Type B pancreatic cell (in vitro differentiated cells): ENCODE measurements around the gene ZC3HAV1L. TPM values are rescaled to one million over a fixed set of nuclear protein-coding genes. Genes with fewer than 3 reads are reported as not detected.
"Not testable (repeated sequence)": the region's sequence is repeated elsewhere in the genome, so short reads cannot be mapped to it uniquely, and the experiment has no call there.

Source experiments
- DNase-seq: peaks from one replicate; pipeline ENCODE4 v3.0.0; 2021; ENCODE audit warnings: mixed read lengths; ENCODE audit not compliant: unreplicated experiment; ENCODE audit errors: extremely low spot score
- H3K27ac Mint-ChIP-seq: 2 replicates; pipeline ENCODE4 v1.8.0; 2021; ENCODE audit warnings: mild to moderate bottlenecking, mixed read lengths
- H3K27me3 Mint-ChIP-seq: 2 replicates; pipeline ENCODE4 v1.8.0; 2021; ENCODE audit warnings: mixed read lengths
- H3K36me3 Mint-ChIP-seq: 2 replicates; pipeline ENCODE4 v1.8.0; 2021; ENCODE audit warnings: mixed read lengths
- H3K4me1 Mint-ChIP-seq: one replicate; pipeline ENCODE4 v1.8.0; 2021; ENCODE audit warnings: mixed read lengths; ENCODE audit not compliant: unreplicated experiment
- H3K4me3 Mint-ChIP-seq: 2 replicates; pipeline ENCODE4 v1.8.0; 2021; ENCODE audit warnings: mild to moderate bottlenecking, mixed read lengths
- H3K9me3 Mint-ChIP-seq: 2 replicates; pipeline ENCODE4 v1.8.0; 2021; ENCODE audit warnings: mixed read lengths
- CTCF ChIP-seq: fragments of 200-600 bp; sonication (generic); conservative IDR thresholded peaks from 2 replicates; pipeline ENCODE4 v1.5.0; 2021; ENCODE audit warnings: antibody characterized with exemption, mild to moderate bottlenecking
- total RNA-seq: library from RNA; stranded (reverse); gene quantifications from 2 replicates; pipeline ENCODE4 v1.2.1, GENCODE V29; 2021; ENCODE audit warnings: low replicate concordance

Gene ZC3HAV1L
- total RNA-seq, 1 donor from 2014 or later, result 3.1 TPM

DNA sequence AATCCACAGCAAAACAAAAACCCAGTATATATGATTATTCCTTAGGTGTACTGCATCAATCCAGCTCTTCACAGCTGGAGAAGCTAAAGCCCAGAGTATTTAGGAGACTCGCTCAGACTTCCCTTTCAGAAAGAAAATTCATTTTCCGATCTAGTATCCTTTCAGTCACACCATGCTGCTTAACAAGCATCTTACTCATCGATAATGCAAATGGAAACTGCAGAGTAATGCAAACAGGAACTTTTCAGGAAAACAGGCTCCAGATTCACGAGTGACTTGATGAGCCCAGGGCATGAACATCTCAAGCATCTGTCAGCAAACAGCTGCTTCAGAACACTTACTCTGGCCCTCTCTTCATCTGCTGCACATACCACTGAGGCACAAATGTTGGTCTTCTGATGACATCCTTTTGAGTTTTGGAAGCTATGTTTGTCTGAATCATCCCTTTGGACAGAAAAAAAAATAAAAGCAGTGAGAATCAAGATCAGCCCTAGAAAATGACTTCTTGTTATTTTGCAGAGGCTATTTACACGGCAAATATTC is 24.9 kb upstream of the ZC3HAV1L start:
- Mint-ChIP-seq H3K27me3 (no peaks in the 10 kb centered on the region), H3K9me3 (no peaks in the 10 kb centered on the region), H3K4me1 (no peaks in the 10 kb centered on the region), H3K27ac (no peak overlapping the region), H3K36me3 (peaks cover 4% of the 10 kb centered on the region), H3K4me3 (no peak overlapping the region)
- no peak for DNase-seq
- no peak for TF ChIP-seq CTCF

DNA sequence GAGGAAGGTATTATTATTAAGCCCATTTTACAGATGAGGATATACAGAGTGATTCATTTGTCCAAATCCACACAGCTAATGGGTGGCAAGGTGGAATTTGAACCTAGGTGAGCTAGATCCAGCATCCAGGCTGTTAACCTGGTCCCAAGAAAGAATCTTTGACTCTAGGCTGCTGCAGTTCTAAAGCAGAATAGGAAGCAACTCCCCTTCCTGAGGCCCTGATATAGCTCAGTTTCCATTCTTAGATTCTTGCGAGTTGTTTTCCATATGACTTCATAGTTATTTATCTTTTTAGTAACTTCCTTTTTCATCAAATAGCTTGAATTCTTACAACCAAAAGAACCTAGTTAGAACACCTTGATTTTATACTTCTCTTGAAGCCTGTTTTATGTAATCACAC is 24.1 kb upstream of the ZC3HAV1L start:
- no peak for DNase-seq
- Mint-ChIP-seq H3K36me3 (peaks cover 4% of the 10 kb centered on the region), H3K9me3 (no peaks in the 10 kb centered on the region), H3K27me3 (no peaks in the 10 kb centered on the region), H3K4me3 (no peak overlapping the region), H3K4me1 (no peaks in the 10 kb centered on the region), H3K27ac (no peak overlapping the region)
- no peak for TF ChIP-seq CTCF

GRCh38 chr7:139058943-139059342 is 23.1 kb upstream of the ZC3HAV1L start:
- no peak for DNase-seq
- no peaks in the 10 kb centered on the region for H3K36me3 Mint-ChIP-seq
- no peak for TF ChIP-seq CTCF
- H3K4me1 Mint-ChIP-seq, result no peaks in the 10 kb centered on the region
- no peaks in the 10 kb centered on the region for H3K9me3 Mint-ChIP-seq
- H3K27ac Mint-ChIP-seq, result no peak overlapping the region
- no peaks in the 10 kb centered on the region for H3K27me3 Mint-ChIP-seq
- no peak overlapping the region for H3K4me3 Mint-ChIP-seq

GRCh38 chr7:139055674-139056073 is 19.8 kb upstream of the ZC3HAV1L start:
- no peaks in the 10 kb centered on the region for H3K27me3 Mint-ChIP-seq
- no peaks in the 10 kb centered on the region for H3K4me1 Mint-ChIP-seq
- no peak for TF ChIP-seq CTCF
- H3K36me3 Mint-ChIP-seq, result no peaks in the 10 kb centered on the region
- no peak overlapping the region for H3K27ac Mint-ChIP-seq
- H3K9me3 Mint-ChIP-seq, result no peaks in the 10 kb centered on the region
- no peak overlapping the region for H3K4me3 Mint-ChIP-seq
- no peak for DNase-seq

GRCh38 chr7:139054656-139055055 is 18.8 kb upstream of the ZC3HAV1L start:
- not testable (repeated sequence) for H3K27me3 Mint-ChIP-seq, H3K4me1 Mint-ChIP-seq, H3K4me3 Mint-ChIP-seq, DNase-seq, H3K36me3 Mint-ChIP-seq, H3K9me3 Mint-ChIP-seq, H3K27ac Mint-ChIP-seq

DNA sequence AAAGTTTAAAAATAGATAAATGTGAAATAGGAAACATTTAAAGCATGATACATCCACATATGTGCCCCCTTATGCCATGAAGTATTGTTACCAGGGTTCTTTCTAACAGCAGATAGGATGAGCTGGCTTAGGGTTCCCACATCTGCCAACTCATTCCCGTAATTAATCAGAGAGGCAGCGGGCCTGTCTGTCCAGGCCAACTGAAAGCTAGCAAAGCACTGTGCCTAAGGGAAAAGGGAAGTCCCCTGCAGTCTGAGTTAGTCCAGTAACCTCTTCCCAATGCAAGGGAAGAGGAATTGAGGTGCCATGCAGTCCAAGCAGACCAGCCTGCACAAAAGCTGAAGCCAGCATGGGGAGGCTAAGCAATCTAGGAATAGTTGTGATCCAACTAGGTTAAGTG is 18.3 kb upstream of the ZC3HAV1L start:
- no peak for DNase-seq
- Mint-ChIP-seq H3K4me1 (no peaks in the 10 kb centered on the region), H3K27me3 (no peaks in the 10 kb centered on the region), H3K36me3 (no peaks in the 10 kb centered on the region), H3K9me3 (no peaks in the 10 kb centered on the region), H3K4me3 (no peak overlapping the region), H3K27ac (no peak overlapping the region)
- TF ChIP-seq CTCF, result no peak
